Upper lobe of left lung (tissue), 4 donors: ENCODE data around the gene RASL10B.

Source experiments
- CTCF ChIP-seq, 6 experiments: fragments of 450-650 bp in 4 of 6; fragments of 200-600 bp in 2 of 6; sonication (generic) in 2 of 6; IDR thresholded peaks; one replicate each; pipeline ENCODE4 v1.5.1; 2016 to 2019; ENCODE audit warnings: antibody characterized with exemption in 6 of 6
- EP300 ChIP-seq, 4 donors: sonication (generic); formaldehyde crosslinking; IDR thresholded peaks; one replicate each; pipeline ENCODE4 v1.5.1; 2017; ENCODE audit warnings: antibody characterized with exemption in 4 of 4, control low read depth in 2 of 4
- POLR2A ChIP-seq, 4 donors: fragments of 450-650 bp; IDR thresholded peaks; one replicate each; pipeline ENCODE4 v1.5.1; 2016 to 2017; ENCODE audit warnings: antibody characterized with exemption in 4 of 4, mild to moderate bottlenecking in 2 of 4
- POLR2AphosphoS5 ChIP-seq, 2 donors: sonication (generic); formaldehyde crosslinking; IDR thresholded peaks; one replicate each; pipeline ENCODE4 v1.5.1; 2017; ENCODE audit warnings: antibody characterized with exemption in 2 of 2

DNA sequence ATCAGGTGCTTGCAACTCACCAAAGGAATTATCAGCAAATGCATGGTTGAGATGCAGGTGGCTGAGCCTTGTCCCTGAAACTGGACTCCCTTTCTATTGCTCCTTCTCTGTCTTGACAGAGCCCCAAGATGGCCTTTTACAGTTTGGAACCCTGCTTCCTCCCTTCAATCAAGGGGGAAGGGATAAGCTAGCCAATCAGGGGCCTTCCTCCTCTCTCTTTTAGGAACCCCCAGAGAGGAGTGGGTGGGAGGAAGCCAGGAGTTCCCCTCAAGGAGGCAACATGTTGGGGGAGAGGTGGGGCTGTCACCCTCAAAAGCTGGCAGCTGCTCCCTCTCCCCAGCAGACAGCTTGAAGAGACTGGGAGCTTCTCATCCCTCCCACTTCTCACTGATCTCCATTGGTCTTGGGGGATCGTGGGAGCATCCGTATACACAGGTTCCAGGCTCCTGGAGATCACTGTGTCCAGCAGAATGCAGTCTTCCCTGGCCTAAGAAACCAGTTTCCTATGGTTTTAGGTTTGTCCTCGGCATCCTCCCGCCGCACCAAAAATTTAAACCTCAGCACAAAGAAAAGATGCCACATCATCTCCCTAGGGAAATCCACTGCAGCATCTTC, 7.2 kb downstream of the RASL10B start:
- TF ChIP-seq CTCF (IDR thresholded peaks at IDR 0.05) (no peak), EP300 (IDR thresholded peaks at IDR 0.05) (no peak), POLR2AphosphoS5 (IDR thresholded peaks at IDR 0.05) (no peak), POLR2A (IDR thresholded peaks at IDR 0.05) (no peak)
